Adrenal gland (tissue), 12 donors: ENCODE results near the gene CHST11. TPM values are rescaled to one million over a fixed set of nuclear protein-coding genes. Genes with fewer than 3 reads are reported as not detected.
A peak's percentile ranks its signal among the peaks of the same experiment; 100 is the strongest.
"Not testable (repeated sequence)": the region's sequence is repeated elsewhere in the genome, so short reads cannot be mapped to it uniquely, and the experiment has no call there.

Experiments used
- DNase-seq, 7 donors: peaks; one replicate each; pipeline ENCODE4 v3.0.0-alpha.2; 2019 to 2020
- H3K27ac ChIP-seq, 5 donors: fragments of 200-600 bp; sonication (generic) in 4 of 5; 1 replicate in 3 of 5; 2 replicates in 2 of 5; pipeline versions ENCODE4 v1.5.1 to v1.8.0; 2016 to 2020; ENCODE audit warnings: mild to moderate bottlenecking in 1 of 5
- H3K27me3 ChIP-seq: fragments of 200-600 bp; 2 replicates; pipeline ENCODE4 v1.8.0; 2021
- H3K36me3 ChIP-seq, 2 donors: fragments of 200-600 bp; replicated peaks in 1 of 2; 1 replicate in 1 of 2; 2 replicates in 1 of 2; pipeline versions ENCODE4 v1.5.1 to v1.8.0; 2018 to 2022
- H3K4me1 ChIP-seq, 2 donors: fragments of 200-600 bp; replicated peaks in 1 of 2; 1 replicate in 1 of 2; 2 replicates in 1 of 2; pipeline versions ENCODE4 v1.5.1 to v1.8.0; 2018 to 2021
- H3K4me3 ChIP-seq, 4 donors: fragments of 200-600 bp; sonication (generic) in 3 of 4; one replicate each; pipeline ENCODE4 v1.5.1; 2016 to 2018
- H3K9me3 ChIP-seq, 3 donors: fragments of 200-600 bp; sonication (generic) in 1 of 3; replicated peaks in 1 of 3; 1 replicate in 2 of 3; 2 replicates in 1 of 3; pipeline versions ENCODE4 v1.5.1 to v1.8.0; 2016 to 2021
- POLR2A ChIP-seq, 2 donors: fragments of 450-650 bp; IDR thresholded peaks; one replicate each; pipeline ENCODE4 v1.6.1; 2017; ENCODE audit warnings: antibody characterized with exemption in 2 of 2, mild to moderate bottlenecking in 2 of 2, moderate library complexity in 1 of 2
- WGBS, 4 donors: extraction: QIAGEN DNeasy Blood & Tissue Kit in 2 of 4; methylation state at CpG; one replicate each; pipeline versions ENCODE4 v1.1.5 to v1.1.7; 2013 to 2017; 5-methylcytosine and 5-hydroxymethylcytosine counted together
- intact Hi-C, 2 donors: fragments of 100-400 bp; cut with DNase I; formaldehyde crosslinking; loops; one replicate each; pipeline versions ENCODE4 v1.14.1 to v1.15.0; 2022 to 2023
- polyA plus RNA-seq, 3 donors: library from polyadenylated mRNA; stranded (reverse); fragments of 200-250 nt in 2 of 3; fragments of 350-450 nt in 1 of 3; fragmentation: Illumina TruSeq in 1 of 3; extraction: RNeasy Lipid Tissue Mini Kit (QIAGEN cat#74804) in 1 of 3; gene quantifications; one replicate each; pipeline ENCODE4 v1.2.3, GENCODE V29; 2013 to 2014
- total RNA-seq, 9 donors: library from RNA; depleted of rRNA in 4 of 9; stranded (reverse); fragments of >200 nt in 4 of 9; fragments of 120-200 nt in 1 of 9; fragmentation: NEBNext Ultra II Directional in 1 of 9; extraction: Animal tissue kit (Norgen Biotek cat#: 25700) in 1 of 9; gene quantifications; one replicate each; pipeline versions ENCODE4 v1.1.0 to v1.2.4, GENCODE V29; 2013 to 2023
- TF ChIP-seq, protein P1 (sequence below), 6 experiments: fragments of 450-650 bp in 4 of 6; fragments of 200-600 bp in 2 of 6; sonication (generic) in 1 of 6; IDR thresholded peaks; 1 replicate in 5 of 6; 2 replicates in 1 of 6; pipeline versions ENCODE4 v1.5.1 to v1.8.0; 2016 to 2021; ENCODE audit warnings: antibody characterized with exemption in 6 of 6, mild to moderate bottlenecking in 2 of 6, moderate library complexity in 1 of 6
- donor health status: healthy with polysubstance abuse.
- donor health status: Bipolar disorder and iron deficiency.
- donor health status: DM: yes; HTN: yes; CAD: no.
- donor health status: DM: no; HTN: no; CAD: no.
- donor health status: DM: no; HTN: no; CAD: no.
- donor health status: DM: yes; HTN: yes; CAD: no.

CHST11 gene
- total and polyA plus RNA-seq, 12 donors = 6.2 to 95.1 (median 29.8) TPM

GRCh38 chr12:104568935-104569334 lies 112.2 kb downstream of the CHST11 start:
- 80 to 84% (median 82%) methylated on average over 4 of the region's 4 CpGs for WGBS, 4 donors
- no peak for TF ChIP-seq POLR2A (IDR thresholded peaks at IDR 0.05)
- TF ChIP-seq, protein P1, sequence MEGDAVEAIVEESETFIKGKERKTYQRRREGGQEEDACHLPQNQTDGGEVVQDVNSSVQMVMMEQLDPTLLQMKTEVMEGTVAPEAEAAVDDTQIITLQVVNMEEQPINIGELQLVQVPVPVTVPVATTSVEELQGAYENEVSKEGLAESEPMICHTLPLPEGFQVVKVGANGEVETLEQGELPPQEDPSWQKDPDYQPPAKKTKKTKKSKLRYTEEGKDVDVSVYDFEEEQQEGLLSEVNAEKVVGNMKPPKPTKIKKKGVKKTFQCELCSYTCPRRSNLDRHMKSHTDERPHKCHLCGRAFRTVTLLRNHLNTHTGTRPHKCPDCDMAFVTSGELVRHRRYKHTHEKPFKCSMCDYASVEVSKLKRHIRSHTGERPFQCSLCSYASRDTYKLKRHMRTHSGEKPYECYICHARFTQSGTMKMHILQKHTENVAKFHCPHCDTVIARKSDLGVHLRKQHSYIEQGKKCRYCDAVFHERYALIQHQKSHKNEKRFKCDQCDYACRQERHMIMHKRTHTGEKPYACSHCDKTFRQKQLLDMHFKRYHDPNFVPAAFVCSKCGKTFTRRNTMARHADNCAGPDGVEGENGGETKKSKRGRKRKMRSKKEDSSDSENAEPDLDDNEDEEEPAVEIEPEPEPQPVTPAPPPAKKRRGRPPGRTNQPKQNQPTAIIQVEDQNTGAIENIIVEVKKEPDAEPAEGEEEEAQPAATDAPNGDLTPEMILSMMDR (IDR thresholded peaks at IDR 0.05) = no peak
- Histone ChIP-seq H3K36me3 (no peaks in the 10 kb centered on the region), H3K4me1 (peaks cover 0 to 5% of the 10 kb centered on the region in 2 donors), H3K27me3 (no peaks in the 10 kb centered on the region), H3K27ac (no peak overlapping the region), H3K4me3 (no peak overlapping the region), H3K9me3 (no peaks in the 10 kb centered on the region)
- intact Hi-C loops = no loop called here
- DNase-seq = no peak

DNA sequence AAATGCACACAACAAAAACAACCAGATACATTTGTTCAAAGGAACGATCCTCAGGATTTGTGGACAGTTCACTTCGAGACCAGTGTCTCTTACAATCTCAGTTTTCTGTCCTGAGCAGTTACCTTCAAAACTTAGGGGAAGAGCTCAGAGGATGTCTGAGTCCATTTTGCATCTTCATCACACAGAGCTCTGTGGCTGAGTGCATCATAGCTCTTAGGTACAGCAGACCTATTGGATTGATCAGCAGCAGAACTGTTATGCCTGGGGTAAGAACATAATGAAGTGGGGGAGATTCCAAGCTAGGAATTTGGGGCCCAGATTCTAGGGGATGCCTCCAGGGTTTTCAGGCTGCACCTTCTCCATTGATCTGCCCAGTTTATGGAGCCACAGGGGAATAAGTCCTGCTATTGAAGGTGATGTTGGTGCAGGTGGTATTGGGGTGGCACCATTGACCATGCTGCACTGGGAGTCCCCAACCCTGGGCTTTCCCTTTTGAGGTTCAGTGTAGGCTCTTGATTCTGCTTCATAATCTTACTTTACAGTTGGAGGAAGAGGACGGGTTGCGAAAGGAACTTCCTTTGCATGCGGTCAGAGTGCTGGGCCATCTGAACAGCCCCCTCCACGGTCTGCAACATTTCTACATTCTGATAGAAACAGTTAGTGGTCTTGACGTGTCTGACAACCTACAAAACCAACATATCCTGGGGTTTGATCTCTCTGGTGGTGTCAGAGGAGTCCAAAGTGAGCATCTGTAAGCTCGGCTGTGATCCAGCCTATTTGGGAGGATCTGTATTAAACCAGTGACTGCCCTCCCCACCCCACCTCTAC lies 112.8 kb downstream of the CHST11 start:
- H3K27me3 ChIP-seq = no peaks in the 10 kb centered on the region
- H3K36me3 ChIP-seq = no peaks in the 10 kb centered on the region
- TF ChIP-seq, protein P1 (IDR thresholded peaks at IDR 0.05) = no peak
- no peak for TF ChIP-seq POLR2A (IDR thresholded peaks at IDR 0.05)
- intact Hi-C loops = no loop called here
- 72 to 76% (median 74%) methylated on average over 8 of the region's 8 CpGs for WGBS, 4 donors
- DNase-seq = peak in 2 of 7 donors; percentile 29 to 60
- H3K27ac ChIP-seq = no peak overlapping the region
- H3K4me1 ChIP-seq = peaks cover 0 to 5% of the 10 kb centered on the region in 2 donors
- no peaks in the 10 kb centered on the region for H3K9me3 ChIP-seq
- H3K4me3 ChIP-seq = no peak overlapping the region

GRCh38 chr12:104570174-104570907 lies 113.6 kb downstream of the CHST11 start:
- Histone ChIP-seq H3K9me3 (no peaks in the 10 kb centered on the region), H3K27ac (no peak overlapping the region), H3K4me3 (no peak overlapping the region), H3K36me3 (no peaks in the 10 kb centered on the region), H3K27me3 (no peaks in the 10 kb centered on the region), H3K4me1 (peaks cover 0 to 5% of the 10 kb centered on the region in 2 donors)
- TF ChIP-seq POLR2A (IDR thresholded peaks at IDR 0.05) = no peak
- TF ChIP-seq, protein P1 (IDR thresholded peaks at IDR 0.05) = no peak
- WGBS, 4 donors = 74 to 84% (median 79%) methylated on average over 12 of the region's 12 CpGs
- intact Hi-C loops = no loop called here
- no peak for DNase-seq

GRCh38 chr12:104571328-104571727 lies 114.6 kb downstream of the CHST11 start:
- Histone ChIP-seq H3K4me3 (no peak overlapping the region), H3K9me3 (no peaks in the 10 kb centered on the region), H3K27me3 (no peaks in the 10 kb centered on the region), H3K36me3 (no peaks in the 10 kb centered on the region), H3K27ac (no peak overlapping the region), H3K4me1 (peaks cover 0 to 5% of the 10 kb centered on the region in 2 donors)
- TF ChIP-seq, protein P1 (IDR thresholded peaks at IDR 0.05) = no peak
- TF ChIP-seq POLR2A (IDR thresholded peaks at IDR 0.05) = no peak
- WGBS, 4 donors = 78 to 92% (median 84%) methylated on average over 8 of the region's 8 CpGs
- intact Hi-C loops = no loop called here
- no peak for DNase-seq

- H3K4me3 ChIP-seq, H3K9me3 ChIP-seq, H3K36me3 ChIP-seq, H3K27me3 ChIP-seq, DNase-seq, intact Hi-C loops, H3K27ac ChIP-seq: not testable (repeated sequence)
- peaks cover 0 to 23% of the 10 kb centered on the region in 2 donors for H3K4me1 ChIP-seq
- 94 to 100% (median 96%) methylated on average over 1 to 3 of the region's 3 CpGs for WGBS, 4 donors
Observed at GRCh38 chr12:104574353-104574752, 117.6 kb downstream of the CHST11 start.

DNA sequence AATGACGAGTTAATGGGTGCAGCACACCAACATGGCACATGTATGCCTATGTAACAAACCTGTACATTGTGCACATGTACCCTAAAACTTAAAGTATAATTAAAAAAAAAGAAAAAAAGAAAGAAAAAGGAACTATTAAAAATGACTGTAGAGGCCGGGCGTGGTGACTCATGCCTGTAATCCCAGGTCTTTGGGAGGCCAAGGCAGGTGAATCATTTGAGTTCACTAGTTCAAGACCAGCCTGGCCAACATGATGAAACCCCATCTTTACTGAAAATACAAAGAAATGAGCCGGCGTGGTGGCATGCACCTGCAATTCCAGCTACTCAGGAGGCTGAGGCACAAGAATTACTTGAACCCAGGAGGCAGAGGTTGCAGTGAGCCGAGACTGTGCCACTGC lies 118.0 kb downstream of the CHST11 start:
- H3K4me1 ChIP-seq = peaks cover 0 to 27% of the 10 kb centered on the region in 2 donors
- H3K4me3 ChIP-seq, H3K36me3 ChIP-seq, H3K27ac ChIP-seq, H3K27me3 ChIP-seq, intact Hi-C loops, H3K9me3 ChIP-seq, DNase-seq: not testable (repeated sequence)
- WGBS, 4 donors = 67 to 81% (median 75%) methylated on average over 6 of the region's 6 CpGs
